Stomach (tissue), 4 donors: ENCODE measurements around the gene CCNG1.

Experiments used
- CTCF ChIP-seq, 7 experiments: fragments of 450-650 bp in 4 of 7; fragments of 200-600 bp in 3 of 7; sonication (generic) in 3 of 7; IDR thresholded peaks; one replicate each; pipeline ENCODE4 v1.5.1; 2016 to 2019; ENCODE audit warnings: antibody characterized with exemption in 7 of 7, control low read depth in 2 of 7, mild to moderate bottlenecking in 1 of 7
- POLR2A ChIP-seq, 4 donors: fragments of 450-650 bp; IDR thresholded peaks; one replicate each; pipeline ENCODE4 v1.6.1; 2016; ENCODE audit warnings: antibody characterized with exemption in 4 of 4, control low read depth in 2 of 4, mild to moderate bottlenecking in 1 of 4, moderate library complexity in 1 of 4
- POLR2AphosphoS5 ChIP-seq, 3 donors: sonication (generic); formaldehyde crosslinking; IDR thresholded peaks; one replicate each; pipeline ENCODE4 v1.6.1; 2016; ENCODE audit warnings: antibody characterized with exemption in 3 of 3

GRCh38 chr5:163453705-163454104 lies 16.3 kb downstream of the CCNG1 start:
- TF ChIP-seq CTCF (IDR thresholded peaks at IDR 0.05), result no peak
- no peak for TF ChIP-seq POLR2A (IDR thresholded peaks at IDR 0.05)
- no peak for TF ChIP-seq POLR2AphosphoS5 (IDR thresholded peaks at IDR 0.05)
